HCT116 (cell line): ENCODE data around the gene CHFR. TPM values are rescaled to one million over a fixed set of nuclear protein-coding genes. Genes with fewer than 3 reads are reported as not detected.

Source experiments
- ATAC-seq: fragments of 200-7000 bp; cut with Tn5 transposase; 2 replicates; pipeline ENCODE4 v1.9.1; 2020; ENCODE audit warnings: mild to moderate bottlenecking, moderate library complexity
- BruUV-seq: library from RNA; stranded (reverse); fragments of 400-500 nt; replicated peaks from 2 replicates; lab custom pipeline; 2021; lab: Mats Ljungman, UMichigan
- CTCF ChIA-PET: fragments of 300-600 bp; sonication (Branson Sonifier 250); formaldehyde crosslinking; loops from one replicate; lab custom pipeline; 2021; ENCODE audit warnings: antibody characterized with exemption; lab: Charles Lee
- POLR2A ChIA-PET: fragments of 300-600, 350-600 bp; sonication (Branson Sonifier 250); formaldehyde crosslinking; loops from one replicate; lab custom pipeline; 2021; ENCODE audit warnings: antibody characterized with exemption; lab: Charles Lee
- RAD21 ChIA-PET, 2 experiments: fragments of 300-600 bp; sonication (Branson Sonifier 250); formaldehyde crosslinking; loops; one replicate each; lab custom pipeline; 2023; ENCODE audit warnings: low total read pairs in 2 of 2; ENCODE audit not compliant: uncharacterized antibody in 2 of 2, unreplicated experiment in 2 of 2, low non-redundant PET in 1 of 2; lab: Charles Lee
- DNase-seq: peaks from one replicate; pipeline ENCODE4 v3.0.0-alpha.2; 2010; ENCODE audit warnings: low read depth, low spot score
- H2AFZ ChIP-seq: fragments of 200-600 bp; shearing (Covaris generic), sonication (generic); 2 replicates; pipeline ENCODE4 v1.6.1; 2017; ENCODE audit warnings: low read depth, mixed run types, mixed read lengths, antibody characterized with exemption, low read length; ENCODE audit not compliant: poor library complexity, severe bottlenecking
- H3K27ac ChIP-seq: 2 replicates; pipeline ENCODE4 v1.5.1; 2012; ENCODE audit warnings: low read depth, low read length
- H3K27me3 ChIP-seq: fragments of 200-600 bp; sonication (generic); 2 replicates; pipeline ENCODE4 v1.6.1; 2016; ENCODE audit warnings: mixed run types, low read length, mixed read lengths; ENCODE audit not compliant: insufficient read depth
- H3K36me3 ChIP-seq, 2 experiments: fragments of 200-500 bp in 1 of 2; fragments of 200-600 bp in 1 of 2; sonication (Bioruptor generic) in 1 of 2; sonication (generic) in 1 of 2; 2 replicates each; pipeline versions ENCODE4 v1.5.1 to v1.6.1; 2014 to 2016; ENCODE audit warnings: low read length in 2 of 2, inconsistent platforms in 1 of 2, mixed read lengths in 1 of 2, mixed run types in 1 of 2; ENCODE audit not compliant: insufficient read depth in 2 of 2, control insufficient read depth in 1 of 2
- H3K4me1 ChIP-seq, 2 experiments: fragments of 200-600 bp in 1 of 2; sonication (generic) in 1 of 2; 2 replicates each; pipeline versions ENCODE4 v1.5.1 to v1.6.1; 2012 to 2017; ENCODE audit warnings: low read length in 2 of 2, inconsistent platforms in 1 of 2, mild to moderate bottlenecking in 1 of 2, mixed read lengths in 1 of 2, mixed run types in 1 of 2, moderate library complexity in 1 of 2; ENCODE audit not compliant: insufficient read depth in 2 of 2, control insufficient read depth in 1 of 2
- H3K4me2 ChIP-seq: fragments of 200-600 bp; sonication (generic); 2 replicates; pipeline ENCODE4 v1.6.1; 2017; ENCODE audit warnings: mixed run types, low read length, mixed read lengths
- H3K4me3 ChIP-seq, 2 experiments: fragments of 200-600 bp in 1 of 2; sonication (generic) in 1 of 2; replicated peaks in 1 of 2; 2 replicates each; pipeline ENCODE4 v1.5.1; 2011 to 2016; ENCODE audit warnings: low read length in 2 of 2, control low read depth in 1 of 2, low read depth in 1 of 2, mild to moderate bottlenecking in 1 of 2, mixed read lengths in 1 of 2, mixed run types in 1 of 2
- H3K79me2 ChIP-seq: fragments of 200-600 bp; sonication (generic); 2 replicates; pipeline ENCODE4 v1.6.1; 2017; ENCODE audit warnings: mild to moderate bottlenecking, mixed run types, low read length, moderate library complexity, mixed read lengths; ENCODE audit not compliant: insufficient read depth
- H3K9ac ChIP-seq: fragments of 200-600 bp; sonication (generic); 2 replicates; pipeline ENCODE4 v1.6.1; 2016; ENCODE audit warnings: low read length, mixed read lengths
- H3K9me2 ChIP-seq: fragments of 200-600 bp; sonication (generic), shearing (Covaris generic); 2 replicates; pipeline ENCODE4 v1.6.1; 2017; ENCODE audit warnings: mixed run types, mild to moderate bottlenecking, moderate library complexity; ENCODE audit not compliant: insufficient read depth
- H3K9me3 ChIP-seq, 2 experiments: fragments of 200-500 bp in 1 of 2; fragments of 200-600 bp in 1 of 2; sonication (Bioruptor generic) in 1 of 2; sonication (generic) in 1 of 2; 2 replicates each; pipeline ENCODE4 v1.6.1; 2014 to 2017; ENCODE audit warnings: low read length in 2 of 2, mixed read lengths in 2 of 2, inconsistent platforms in 1 of 2, low read depth in 1 of 2, mild to moderate bottlenecking in 1 of 2, mixed run types in 1 of 2, moderate library complexity in 1 of 2; ENCODE audit not compliant: control insufficient read depth in 1 of 2, insufficient read depth in 1 of 2
- H4K20me1 ChIP-seq: fragments of 200-600 bp; sonication (generic), shearing (Covaris generic); 2 replicates; pipeline ENCODE4 v1.6.1; 2017; ENCODE audit warnings: mixed run types, mild to moderate bottlenecking, moderate library complexity; ENCODE audit not compliant: insufficient read depth
- CBX3 ChIP-seq: IDR thresholded peaks from 2 replicates; pipeline ENCODE4 v1.6.1; 2012; ENCODE audit warnings: low read depth
- CEBPB ChIP-seq: IDR thresholded peaks from 2 replicates; pipeline ENCODE4 v1.6.1; 2012; ENCODE audit warnings: low read depth
- CTCF ChIP-seq, 3 experiments: fragments of 200-600 bp in 1 of 3; sonication (generic) in 1 of 3; IDR thresholded peaks in 2 of 3; conservative IDR thresholded peaks in 1 of 3; 2 replicates each; pipeline ENCODE4 v1.5.1; 2012 to 2017; ENCODE audit warnings: low read depth in 2 of 3, low read length in 2 of 3, antibody characterized with exemption in 1 of 3, borderline replicate concordance in 1 of 3, control low read depth in 1 of 3, mild to moderate bottlenecking in 1 of 3, mixed read lengths in 1 of 3, mixed run types in 1 of 3, moderate library complexity in 1 of 3; ENCODE audit not compliant: insufficient read depth in 1 of 3
- EZH2 ChIP-seq: fragments of 200-600 bp; sonication (generic); IDR thresholded peaks from 2 replicates; pipeline ENCODE4 v1.6.1; 2017; ENCODE audit warnings: antibody characterized with exemption, mixed run types
- POLR2A ChIP-seq: IDR thresholded peaks from 2 replicates; pipeline ENCODE4 v1.7.0; 2011; ENCODE audit warnings: borderline replicate concordance; ENCODE audit not compliant: insufficient read depth, insufficient read length; ENCODE audit errors: extremely low read depth
- REST ChIP-seq: IDR thresholded peaks from 2 replicates; pipeline ENCODE4 v1.6.1; 2012; ENCODE audit warnings: low read depth
- SP1 ChIP-seq: IDR thresholded peaks from 2 replicates; pipeline ENCODE4 v1.6.1; 2012; ENCODE audit warnings: low read depth
- TCF7L2 ChIP-seq: IDR thresholded peaks from 2 replicates; pipeline ENCODE4 v1.7.0; 2011; ENCODE audit warnings: borderline replicate concordance, inconsistent platforms; ENCODE audit not compliant: insufficient read depth, insufficient read length; ENCODE audit errors: extremely low read depth
- ZBTB33 ChIP-seq: IDR thresholded peaks from 2 replicates; pipeline ENCODE4 v1.6.1; 2011; ENCODE audit warnings: mild to moderate bottlenecking, low read length, moderate library complexity; ENCODE audit not compliant: insufficient replicate concordance; ENCODE audit errors: extremely low read depth
- ZFX ChIP-seq: fragments of 450-650 bp; IDR thresholded peaks from 2 replicates; pipeline ENCODE4 v1.6.1; 2017
- intact Hi-C: fragments of 100-400 bp; cut with micrococcal nuclease; formaldehyde crosslinking; loops from 2 replicates; pipeline ENCODE4 v1.10.0; 2022
- total RNA-seq: library from RNA; stranded (reverse); gene quantifications from one replicate; pipeline ENCODE4 v1.2.1, GENCODE V29; 2021; ENCODE audit not compliant: unreplicated experiment

CHFR gene
- total RNA-seq, 1 experiment from 2014 or later = 0.39 TPM

- RAD21 ChIA-PET = no interaction called here
- H3K36me3 ChIP-seq = peaks cover 29 to 34% of the 10 kb centered on the region in 2 experiments
- ATAC-seq (no peak), DNase-seq (no peak)
- H3K79me2 ChIP-seq = no peaks in the 10 kb centered on the region
- H3K27ac ChIP-seq = no peak overlapping the region
- no TSS peak for BruUV-seq
- no peaks in the 10 kb centered on the region for H4K20me1 ChIP-seq
- no peaks in the 10 kb centered on the region for H3K9me2 ChIP-seq
- H3K9ac ChIP-seq = no peak overlapping the region
- H3K4me3 ChIP-seq = no peak overlapping the region
- TF ChIP-seq SP1 (no peak), TCF7L2 (no peak), EZH2 (no peak), CBX3 (no peak), POLR2A (no peak), CTCF (IDR thresholded peaks at IDR 0.05 in 2 of 3, conservative IDR thresholded peaks at IDR 0.05 in 1 of 3; ENCODE audit: borderline replicate concordance in 1 of 3, insufficient read depth in 1 of 3, low read depth in 2 of 3, low read length in 2 of 3) (no peak), CEBPB (no peak), ZFX (no peak), ZBTB33 (no peak), REST (no peak)
- CTCF ChIA-PET = no interaction called here
- H3K9me3 ChIP-seq = no peaks in the 10 kb centered on the region
- H3K27me3 ChIP-seq = no peaks in the 10 kb centered on the region
- H2AFZ ChIP-seq = no peak overlapping the region
- POLR2A ChIA-PET = no interaction called here
- no peak overlapping the region for H3K4me2 ChIP-seq
- H3K4me1 ChIP-seq = no peaks in the 10 kb centered on the region
- intact Hi-C loops = no loop called here
Measured at GRCh38 chr12:132812631-132813305, 74.6 kb downstream of the CHFR start.
